HAP-1 (cell line): ENCODE data around the gene DCST1.
A peak's percentile ranks its signal among the peaks of the same experiment; 100 is the strongest.

Source experiments
- DNase-seq, 2 experiments: peaks; one replicate each; pipeline ENCODE4 v3.0.0-alpha.2; 2016 to 2020; ENCODE audit warnings: low spot score in 2 of 2
- H3K27me3 ChIP-seq: fragments of 250-450 bp; sonication (Bioruptor Pico); 2 replicates; pipeline ENCODE4 v1.5.1; 2020; ENCODE audit warnings: low read depth, mild to moderate bottlenecking, moderate library complexity
- H3K36me3 ChIP-seq: fragments of 250-450 bp; sonication (Bioruptor Pico); replicated peaks from 2 replicates; pipeline ENCODE4 v1.5.1; 2020; ENCODE audit warnings: mild to moderate bottlenecking
- H3K4me1 ChIP-seq: fragments of 250-450 bp; sonication (Bioruptor Pico); 2 replicates; pipeline ENCODE4 v1.5.1; 2020; ENCODE audit warnings: mild to moderate bottlenecking
- H3K4me3 ChIP-seq: fragments of 250-450 bp; sonication (Bioruptor Pico); 2 replicates; pipeline ENCODE4 v1.5.1; 2020; ENCODE audit warnings: mild to moderate bottlenecking, moderate library complexity
- H3K9me3 ChIP-seq: fragments of 250-450 bp; sonication (Bioruptor Pico); 2 replicates; pipeline ENCODE4 v1.5.1; 2020; ENCODE audit warnings: mild to moderate bottlenecking, moderate library complexity
- in situ Hi-C: fragments of 300-500 bp; cut with MboI; formaldehyde crosslinking; loops from 3 replicates; pipeline ENCODE4 v1.14.3; 2020; ENCODE audit warnings: low sequenced_read_pairs, inconsistent platforms, mixed read lengths

The DCST1 gene

DNA sequence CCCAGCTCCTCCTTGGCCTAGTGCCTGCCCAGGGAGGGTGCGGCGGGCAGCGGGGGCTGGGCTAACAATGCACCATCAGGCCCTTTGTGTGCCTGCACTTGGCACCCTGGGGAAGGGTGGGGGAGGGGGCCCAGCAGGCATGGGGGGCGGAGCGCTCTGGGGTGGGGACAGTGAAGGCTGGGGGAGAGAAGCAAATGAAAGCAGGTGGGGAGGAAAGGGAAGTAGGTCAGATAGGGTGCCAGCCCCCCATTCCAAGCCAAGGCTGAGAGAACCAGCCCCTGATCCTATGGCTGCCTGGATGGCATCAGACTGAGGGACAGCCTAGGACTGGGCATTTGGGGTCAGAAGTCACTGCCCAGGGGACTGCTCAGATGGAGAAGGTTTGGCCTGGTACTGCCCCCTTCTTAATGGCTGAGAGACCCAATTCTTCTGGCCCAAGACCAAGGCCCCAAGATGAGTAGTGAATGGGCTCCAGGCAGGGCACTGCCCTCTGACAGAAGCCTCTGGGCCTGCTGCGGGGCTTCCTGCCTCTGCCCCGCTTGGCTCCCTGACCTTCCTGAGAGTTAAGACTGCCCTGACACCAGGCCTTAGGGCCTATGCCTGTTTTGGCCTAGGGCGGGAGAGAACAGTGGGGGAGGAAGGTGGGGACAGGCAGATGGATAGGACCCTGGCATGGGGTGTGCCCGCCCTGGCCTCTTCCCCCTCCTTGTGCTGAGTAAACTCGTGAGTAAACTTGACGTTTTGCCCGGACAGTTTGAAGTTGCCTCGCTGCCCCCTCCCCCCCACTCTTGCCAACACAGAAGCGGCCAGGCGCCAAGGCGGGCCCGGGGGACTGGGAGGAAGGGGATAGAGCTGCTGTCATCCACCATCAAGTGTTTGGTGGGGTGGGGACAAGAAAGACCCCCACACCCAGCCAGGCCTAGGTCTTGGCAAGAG is 28.3 kb upstream of the DCST1 start:
- Histone ChIP-seq H3K27me3 (no peaks in the 10 kb centered on the region), H3K4me1 (peaks cover 7% of the 10 kb centered on the region), H3K4me3 (no peak overlapping the region), H3K36me3 (no peaks in the 10 kb centered on the region; the same call in 1 of the 2 replicates), H3K9me3 (no peaks in the 10 kb centered on the region)
- DNase-seq: no peak
- in situ Hi-C loops: no loop called here

DNA sequence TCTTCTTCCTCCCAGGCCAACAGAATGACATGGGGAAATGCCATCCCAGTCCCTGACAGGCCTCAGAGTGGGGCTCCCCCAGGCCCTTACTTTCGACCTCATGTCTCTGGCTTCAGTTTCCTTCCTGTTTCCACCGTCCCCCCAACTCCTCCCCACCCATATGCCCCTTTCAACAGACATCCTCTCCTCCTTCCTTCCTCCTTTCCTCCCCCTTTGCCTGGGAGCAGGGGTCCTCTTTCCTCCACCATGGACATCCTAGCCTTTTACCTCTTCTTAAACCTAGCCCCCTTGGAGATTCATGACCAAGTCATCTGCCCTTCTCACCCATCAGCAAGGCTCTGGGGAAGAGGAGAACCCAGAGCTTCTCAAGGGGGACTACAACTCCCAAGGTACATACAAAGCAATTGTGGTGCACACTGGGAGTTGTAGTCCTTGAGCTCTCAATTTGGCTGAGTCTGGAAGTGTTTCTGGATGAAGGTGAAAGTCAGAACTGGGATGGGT is 27.0 kb upstream of the DCST1 start:
- Histone ChIP-seq H3K4me1 (peaks cover 6% of the 10 kb centered on the region), H3K9me3 (no peaks in the 10 kb centered on the region), H3K4me3 (no peak overlapping the region), H3K27me3 (no peaks in the 10 kb centered on the region), H3K36me3 (no peaks in the 10 kb centered on the region; the same call in 1 of the 2 replicates)
- in situ Hi-C loops: no loop called here
- DNase-seq: peak in 1 of 2 experiments; percentile 29

DNA sequence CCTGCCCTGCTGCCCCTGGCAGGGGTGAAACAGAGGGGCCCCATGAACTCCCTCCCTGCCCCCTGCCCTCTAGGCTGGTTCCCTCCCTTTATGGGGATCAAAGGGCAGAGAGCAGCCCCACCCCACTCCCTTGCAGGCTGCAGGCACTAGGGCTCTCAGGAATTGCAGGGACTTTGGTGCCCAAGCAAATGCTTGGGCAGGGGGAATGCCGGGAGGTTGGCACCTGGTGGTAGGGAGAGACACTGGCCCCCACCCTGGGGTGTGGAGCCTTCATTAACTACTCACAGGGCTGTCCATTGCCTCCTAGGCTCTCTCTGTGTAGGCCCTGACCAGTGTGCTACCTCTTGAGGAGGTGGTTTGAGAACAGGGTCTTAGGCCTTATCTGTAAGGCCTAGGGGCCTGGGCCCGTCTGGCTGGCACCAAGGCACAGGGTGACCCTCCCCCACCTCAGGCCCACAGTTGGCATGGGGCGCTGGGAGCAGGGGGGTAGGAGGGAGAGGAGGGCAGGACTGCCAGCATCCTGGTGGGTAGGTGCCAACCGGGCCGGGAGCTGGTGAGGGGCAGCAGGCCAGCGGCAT is 26.3 kb upstream of the DCST1 start:
- peaks cover 9% of the 10 kb centered on the region for H3K4me1 ChIP-seq
- in situ Hi-C loops: no loop called here
- H3K4me3 ChIP-seq: no peak overlapping the region
- no peaks in the 10 kb centered on the region for H3K27me3 ChIP-seq
- DNase-seq: no peak
- H3K36me3 ChIP-seq: no peaks in the 10 kb centered on the region; the same call in 1 of the 2 replicates
- H3K9me3 ChIP-seq: no peaks in the 10 kb centered on the region

DNA sequence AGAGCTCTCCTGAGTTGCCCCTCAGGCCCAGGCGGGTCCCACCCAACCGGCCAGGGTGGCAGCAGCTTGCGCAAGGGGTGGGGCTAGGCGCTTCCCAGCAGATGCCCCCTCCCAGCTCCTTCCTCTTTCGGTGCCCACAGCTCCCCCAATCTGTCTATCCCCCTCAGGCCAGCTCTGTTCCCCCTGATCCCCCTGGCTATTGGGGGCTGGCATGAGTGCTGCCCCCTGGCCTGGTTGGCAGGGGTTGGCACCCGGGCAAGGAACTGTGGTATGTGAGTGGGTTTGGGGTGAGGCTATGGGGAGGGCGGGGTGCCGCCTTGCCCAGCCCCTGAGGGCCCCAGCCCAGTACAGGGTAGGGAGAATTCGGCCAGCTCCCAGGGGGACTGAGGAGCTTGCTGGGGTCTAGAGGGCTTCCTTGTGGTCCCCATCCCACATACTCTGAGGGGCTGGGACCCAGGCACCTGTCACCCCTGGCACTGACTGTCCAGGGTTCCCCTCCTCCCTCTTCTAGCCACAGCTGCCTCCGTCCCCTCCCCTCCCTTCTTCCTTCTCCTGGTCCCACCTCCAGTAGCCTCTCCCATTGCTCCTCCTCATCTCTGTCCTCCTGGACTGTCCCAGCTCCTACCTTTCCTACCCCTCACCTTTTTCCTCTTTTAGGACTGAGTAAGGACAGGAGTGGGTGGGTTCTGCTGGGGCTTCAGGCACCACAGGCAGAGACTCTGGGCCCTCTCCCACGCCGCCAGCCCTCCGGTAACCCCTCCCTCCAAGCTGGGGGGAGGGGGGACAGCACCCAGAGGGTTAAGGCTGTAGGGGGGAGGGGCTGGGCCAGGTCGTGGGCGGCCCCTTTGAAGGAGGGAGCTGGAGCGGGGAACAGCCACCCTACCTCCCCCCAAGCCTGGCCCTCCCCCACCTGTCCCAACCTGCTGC is 25.3 kb upstream of the DCST1 start:
- H3K4me3 ChIP-seq: no peak overlapping the region
- no peak for DNase-seq
- H3K4me1 ChIP-seq: peaks cover 9% of the 10 kb centered on the region
- no peaks in the 10 kb centered on the region for H3K9me3 ChIP-seq
- no peaks in the 10 kb centered on the region; the same call in 1 of the 2 replicates for H3K36me3 ChIP-seq
- no peaks in the 10 kb centered on the region for H3K27me3 ChIP-seq
- in situ Hi-C loops: no loop called here

GRCh38 chr1:155009221-155009711 is 24.4 kb upstream of the DCST1 start:
- Histone ChIP-seq H3K27me3 (no peaks in the 10 kb centered on the region), H3K4me1 (peaks cover 7% of the 10 kb centered on the region), H3K4me3 (no peak overlapping the region), H3K36me3 (peaks cover 5% of the 10 kb centered on the region), H3K9me3 (no peaks in the 10 kb centered on the region)
- in situ Hi-C loops: no loop called here
- DNase-seq: no peak

GRCh38 chr1:155009742-155010141 is 23.9 kb upstream of the DCST1 start:
- Histone ChIP-seq H3K4me3 (no peak overlapping the region), H3K36me3 (peaks cover 9% of the 10 kb centered on the region; the same call in 1 of the 2 replicates), H3K4me1 (peaks cover 4% of the 10 kb centered on the region), H3K27me3 (no peaks in the 10 kb centered on the region), H3K9me3 (no peaks in the 10 kb centered on the region)
- DNase-seq: no peak
- in situ Hi-C loops: no loop called here

DNA sequence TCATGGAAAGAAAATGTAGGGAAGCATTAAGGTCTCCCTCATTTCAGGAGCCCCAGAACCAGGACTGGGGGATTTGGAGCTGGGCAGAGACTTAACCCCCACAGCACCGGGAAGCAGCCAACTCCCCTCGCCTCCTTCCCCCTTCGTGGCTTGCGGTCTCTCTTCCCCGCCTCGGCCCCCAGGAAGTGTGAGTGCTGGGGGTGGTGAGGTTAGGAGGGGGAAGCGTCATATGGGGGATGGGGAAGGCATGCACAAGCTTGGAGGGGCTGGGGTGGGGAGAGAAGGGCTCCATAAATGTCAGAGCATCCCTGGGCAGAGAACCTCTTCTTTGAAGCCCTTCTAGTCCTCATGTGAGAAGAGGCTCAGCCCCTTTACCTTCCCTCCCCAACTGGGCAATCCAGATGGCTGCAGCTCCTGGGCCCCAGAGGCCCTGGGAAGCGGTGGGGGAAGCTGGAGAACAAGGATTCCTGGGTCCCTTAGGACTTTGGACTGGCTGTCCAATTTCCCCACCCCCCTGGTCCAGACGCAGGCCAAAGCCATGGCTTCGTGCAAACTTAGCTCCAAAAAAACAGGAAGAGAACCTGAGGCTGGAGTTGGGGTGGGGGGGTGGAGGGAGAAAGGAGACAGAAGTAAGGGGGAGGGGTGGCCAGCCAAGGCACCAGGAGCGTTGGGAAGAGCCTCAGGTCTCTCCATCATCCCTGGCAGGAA is 23.3 kb upstream of the DCST1 start:
- no peak overlapping the region for H3K4me3 ChIP-seq
- no peak for DNase-seq

DNA sequence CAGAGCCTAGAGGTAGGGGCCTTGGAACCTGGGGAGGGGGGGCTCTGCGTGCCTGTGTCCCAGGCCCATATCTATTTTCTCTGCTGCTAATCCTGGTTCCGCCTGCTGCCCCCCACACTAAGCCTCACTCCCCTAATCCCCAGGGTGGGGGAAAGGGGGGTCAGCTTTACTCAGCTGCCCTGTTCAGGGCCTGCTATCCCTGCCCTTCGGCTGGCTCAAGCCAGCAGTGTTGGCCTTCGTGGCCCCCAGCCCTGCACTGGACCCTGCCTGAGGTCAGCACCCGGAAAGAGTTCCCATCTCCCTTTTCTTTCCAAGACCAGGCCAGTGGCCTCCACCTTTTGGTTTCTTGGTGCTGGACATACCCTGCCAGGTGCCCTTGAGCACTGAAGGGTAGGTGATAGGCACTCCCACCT is 22.6 kb upstream of the DCST1 start:
- Histone ChIP-seq H3K36me3 (peaks cover 20% of the 10 kb centered on the region; the same call in 1 of the 2 replicates), H3K9me3 (no peaks in the 10 kb centered on the region), H3K27me3 (no peaks in the 10 kb centered on the region), H3K4me3 (no peak overlapping the region), H3K4me1 (peaks cover 4% of the 10 kb centered on the region; the same call in 1 of the 2 replicates)
- DNase-seq: no peak
- in situ Hi-C loops: no loop called here

More for the DNA sequence above, 23.3 kb upstream of the DCST1 start:
- Histone ChIP-seq H3K9me3 (no peaks in the 10 kb centered on the region), H3K4me1 (peaks cover 4% of the 10 kb centered on the region; the same call in 1 of the 2 replicates), H3K27me3 (no peaks in the 10 kb centered on the region), H3K36me3 (peaks cover 15% of the 10 kb centered on the region; the same call in 1 of the 2 replicates)
- in situ Hi-C loops: no loop called here

- Histone ChIP-seq H3K4me3 (no peak overlapping the region), H3K36me3 (peaks cover 25% of the 10 kb centered on the region), H3K27me3 (no peaks in the 10 kb centered on the region), H3K9me3 (no peaks in the 10 kb centered on the region), H3K4me1 (peaks cover 4% of the 10 kb centered on the region; the same call in 1 of the 2 replicates)
- in situ Hi-C loops: no loop called here
- no peak for DNase-seq
These were observed 22.1 kb upstream of the DCST1 start for GRCh38 chr1:155011437-155012025.

DNA sequence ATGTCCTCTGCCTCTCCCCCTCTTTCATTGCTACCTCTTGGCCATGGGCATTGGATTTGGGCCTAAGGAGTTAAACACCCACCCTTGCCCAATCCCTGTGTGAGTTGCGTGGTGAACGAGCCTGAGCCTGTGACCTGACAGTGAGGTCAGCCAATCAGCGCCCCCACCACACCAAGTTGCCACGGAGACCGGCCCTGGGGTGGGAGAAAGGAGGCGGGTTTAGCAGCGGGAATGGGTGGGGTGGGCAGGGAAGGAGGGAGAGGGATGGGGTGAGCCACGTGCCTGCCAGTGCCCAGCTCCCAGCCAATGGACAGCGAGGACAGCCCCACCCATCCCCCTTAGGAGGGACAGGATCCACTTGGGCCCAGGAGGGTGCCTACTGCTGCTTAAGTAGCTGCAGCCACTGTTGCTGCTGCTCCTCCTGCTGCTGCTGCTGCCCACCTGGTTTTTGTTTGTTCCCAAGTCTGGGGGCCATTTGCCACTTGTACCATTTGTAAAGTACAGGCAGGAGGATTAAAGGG is 21.5 kb upstream of the DCST1 start:
- Histone ChIP-seq H3K36me3 (peaks cover 29% of the 10 kb centered on the region), H3K4me3 (no peak overlapping the region), H3K27me3 (no peaks in the 10 kb centered on the region), H3K4me1 (peaks cover 9% of the 10 kb centered on the region), H3K9me3 (no peaks in the 10 kb centered on the region)
- in situ Hi-C loops: no loop called here
- DNase-seq: peak; percentile 41 to 80

- no peaks in the 10 kb centered on the region for H3K27me3 ChIP-seq
- in situ Hi-C loops: no loop called here
- peaks cover 29% of the 10 kb centered on the region for H3K36me3 ChIP-seq
- H3K4me1 ChIP-seq: peaks cover 13% of the 10 kb centered on the region
- no peaks in the 10 kb centered on the region for H3K9me3 ChIP-seq
- H3K4me3 ChIP-seq: no peak overlapping the region
- no peak for DNase-seq
These were observed 20.6 kb upstream of the DCST1 start for GRCh38 chr1:155012776-155013602.
